Ishikawa (cell line): ENCODE measurements around the gene TMEM45A.

ENCODE experiments used
- CEBPB ChIP-seq: IDR thresholded peaks from 2 replicates; pipeline ENCODE4 v1.6.1; 2012
- EP300 ChIP-seq: IDR thresholded peaks from 2 replicates; pipeline ENCODE4 v1.6.1; 2012; ENCODE audit warnings: borderline replicate concordance
- FOXM1 ChIP-seq: IDR thresholded peaks from 2 replicates; pipeline ENCODE4 v1.6.1; 2012; ENCODE audit warnings: low read depth, borderline replicate concordance
- REST ChIP-seq: IDR thresholded peaks from 2 replicates; pipeline ENCODE4 v1.6.1; 2012; ENCODE audit warnings: low read depth, mild to moderate bottlenecking
- YY1 ChIP-seq: IDR thresholded peaks from 2 replicates; pipeline ENCODE4 v1.6.1; 2012; ENCODE audit warnings: low read depth

GRCh38 chr3:100448079-100448478, 44.3 kb upstream of the TMEM45A start:
- TF ChIP-seq YY1 (no peak), EP300 (no peak), REST (no peak), CEBPB (no peak), FOXM1 (no peak)
